HG02588 (cell line): ENCODE measurements around the gene MAGEH1.
"Not testable (repeated sequence)": the region's sequence is repeated elsewhere in the genome, so short reads cannot be mapped to it uniquely, and the experiment has no call there.

Experiments used
- ATAC-seq: cut with Tn5 transposase; IDR thresholded peaks from one replicate; pipeline ENCODE4 v1.9.1; 2021; ENCODE audit warnings: mild to moderate bottlenecking, moderate library complexity; ENCODE audit not compliant: unreplicated experiment

MAGEH1 gene

DNA sequence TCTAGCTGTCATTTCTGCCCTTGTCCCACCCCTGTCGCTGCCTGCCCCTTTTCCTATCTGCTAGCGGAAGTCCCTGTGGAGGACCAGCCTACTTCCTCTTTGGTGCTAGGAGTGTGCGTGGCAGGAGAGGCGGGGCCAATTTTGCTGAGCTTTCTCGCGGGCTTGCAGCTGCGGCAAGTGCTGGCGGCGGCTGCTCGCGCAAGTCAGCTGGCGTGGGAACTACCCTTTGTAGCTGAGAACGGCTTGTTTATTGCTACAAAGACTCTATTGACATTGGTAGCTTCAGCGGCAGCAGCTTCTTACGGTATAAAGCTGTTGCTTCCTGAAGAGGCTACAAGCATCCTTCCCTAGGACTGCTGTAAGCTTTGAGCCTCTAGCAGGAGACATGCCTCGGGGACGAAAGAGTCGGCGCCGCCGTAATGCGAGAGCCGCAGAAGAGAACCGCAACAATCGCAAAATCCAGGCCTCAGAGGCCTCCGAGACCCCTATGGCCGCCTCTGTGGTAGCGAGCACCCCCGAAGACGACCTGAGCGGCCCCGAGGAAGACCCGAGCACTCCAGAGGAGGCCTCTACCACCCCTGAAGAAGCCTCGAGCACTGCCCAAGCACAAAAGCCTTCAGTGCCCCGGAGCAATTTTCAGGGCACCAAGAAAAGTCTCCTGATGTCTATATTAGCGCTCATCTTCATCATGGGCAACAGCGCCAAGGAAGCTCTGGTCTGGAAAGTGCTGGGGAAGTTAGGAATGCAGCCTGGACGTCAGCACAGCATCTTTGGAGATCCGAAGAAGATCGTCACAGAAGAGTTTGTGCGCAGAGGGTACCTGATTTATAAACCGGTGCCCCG is at the start of gene MAGEH1:
TSS of gene MAGEH1 (plus strand) at position 138 of the 843 bp plus-strand sequence. CDS start at position 386, 248 bp downstream.
- peak; percentile 98 for ATAC-seq

GRCh38 chrX:55427079-55427478 is 24.8 kb upstream of the MAGEH1 start:
- not testable (repeated sequence) for ATAC-seq

- not testable (repeated sequence) for ATAC-seq
These were observed 8.5 kb upstream of the MAGEH1 start for GRCh38 chrX:55443468-55443867.

DNA sequence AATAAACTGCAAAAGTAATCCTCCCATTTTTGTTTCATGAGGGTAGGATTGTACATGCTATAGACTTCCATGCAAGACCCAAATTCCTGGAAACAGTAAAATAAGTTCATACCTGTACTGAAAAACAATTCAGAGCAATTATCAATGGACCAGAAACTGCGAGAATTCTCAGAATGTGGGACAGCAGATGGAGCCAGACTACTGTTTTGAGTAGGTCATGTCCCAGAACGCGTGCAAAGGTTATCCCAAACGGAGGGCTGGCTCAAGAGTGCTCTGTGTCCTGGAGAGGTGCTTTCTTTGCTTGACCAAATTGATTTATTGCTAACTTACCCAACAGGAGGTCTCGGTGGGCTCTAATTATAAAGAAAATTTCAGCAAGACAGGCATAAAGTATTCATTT is 1.7 kb upstream of the MAGEH1 start:
- ATAC-seq: no peak

GRCh38 chrX:55451141-55451540 is 786 bp upstream of the MAGEH1 start:
- no peak for ATAC-seq

- ATAC-seq: no peak
These were observed 319 bp upstream of the MAGEH1 start for GRCh38 chrX:55451626-55451989.

- ATAC-seq: peak; percentile 9
These were observed 852 bp downstream of the MAGEH1 start for GRCh38 chrX:55452833-55453124.

DNA sequence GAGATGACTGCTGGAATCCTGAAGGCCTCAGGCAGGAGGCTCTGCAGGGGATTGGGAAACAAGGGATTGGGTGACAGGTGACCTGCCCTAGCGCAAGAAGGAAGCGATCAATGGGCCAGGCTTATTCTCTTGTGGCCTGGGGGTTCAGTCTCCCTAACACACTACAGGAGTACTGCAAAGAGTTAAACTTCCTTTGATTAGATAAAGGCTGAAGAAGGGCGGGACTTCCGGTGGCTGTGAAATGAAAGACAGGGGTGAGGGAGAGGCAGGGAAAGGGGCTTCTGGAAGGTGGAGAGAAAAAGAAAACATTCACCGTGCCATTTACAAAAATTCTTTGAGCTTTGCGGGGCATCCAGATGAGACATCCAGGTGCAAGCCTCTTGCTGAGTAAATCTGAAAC is 3.8 kb downstream of the MAGEH1 start:
- not testable (repeated sequence) for ATAC-seq

- not testable (repeated sequence) for ATAC-seq
These were observed 7.5 kb downstream of the MAGEH1 start for GRCh38 chrX:55459426-55459825.

- ATAC-seq: not testable (repeated sequence)
These were observed 8.0 kb downstream of the MAGEH1 start for GRCh38 chrX:55459926-55460325.

DNA sequence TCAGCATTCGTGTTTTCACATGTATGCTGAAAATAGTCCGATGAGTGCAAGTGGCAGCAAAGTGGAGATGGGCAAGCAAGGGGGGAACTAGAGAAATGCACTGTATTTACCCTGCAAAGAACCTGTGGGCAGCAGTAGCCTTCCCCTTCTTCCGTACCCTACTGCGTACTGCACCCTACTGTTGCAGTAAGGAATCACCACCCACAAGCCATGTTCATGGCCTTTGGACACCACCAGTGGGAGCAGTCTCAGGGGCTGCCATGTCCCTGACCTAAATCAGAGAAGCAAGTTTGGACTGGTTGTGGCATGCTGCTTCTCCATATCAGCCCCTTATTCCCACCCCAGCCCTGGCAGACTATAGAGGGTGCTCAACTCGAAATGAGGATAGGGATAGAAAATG is 12.1 kb downstream of the MAGEH1 start:
- peak; percentile 55 for ATAC-seq

GRCh38 chrX:55465108-55465507 is 13.2 kb downstream of the MAGEH1 start:
- ATAC-seq: not testable (repeated sequence)

GRCh38 chrX:55465791-55466190 is 13.9 kb downstream of the MAGEH1 start:
- ATAC-seq: not testable (repeated sequence)

DNA sequence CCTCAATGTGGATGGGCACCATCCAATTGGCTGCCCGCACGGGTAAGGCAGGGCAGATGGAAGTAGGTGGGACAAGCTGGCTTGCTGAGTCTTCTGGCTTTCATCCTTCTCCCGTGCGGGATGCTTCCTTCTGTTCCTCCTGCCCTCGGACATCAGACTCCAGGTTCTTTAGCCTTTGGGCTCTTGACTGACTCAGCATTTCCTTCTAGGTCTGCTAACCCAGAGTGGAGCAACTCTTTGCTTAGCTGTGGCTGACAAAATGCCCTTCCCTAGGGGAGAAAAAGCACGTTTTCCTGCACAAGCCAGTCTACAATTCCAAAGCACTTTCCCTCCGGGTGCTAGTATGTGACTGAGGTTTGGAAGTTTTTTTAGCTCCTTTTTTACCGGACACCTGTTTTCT is 28.0 kb downstream of the MAGEH1 start:
- not testable (repeated sequence) for ATAC-seq

- no peak for ATAC-seq
These were observed 28.6 kb downstream of the MAGEH1 start for GRCh38 chrX:55480390-55481062.

GRCh38 chrX:55484948-55485347 is 33.0 kb downstream of the MAGEH1 start:
- no peak for ATAC-seq

GRCh38 chrX:55486736-55487135 is 34.8 kb downstream of the MAGEH1 start:
- ATAC-seq: no peak

GRCh38 chrX:55487143-55487542 is 35.2 kb downstream of the MAGEH1 start:
- ATAC-seq: no peak

GRCh38 chrX:55488006-55488592 is 36.2 kb downstream of the MAGEH1 start:
- peak; percentile 12 for ATAC-seq

- ATAC-seq: peak; percentile 59
These were observed 36.8 kb downstream of the MAGEH1 start for GRCh38 chrX:55488593-55489313.

GRCh38 chrX:55489314-55490009 is 37.5 kb downstream of the MAGEH1 start, which contains the start of gene USP51:
Gene USP51 (minus strand): TSS chrX:55489848. CDS start chrX:55488939, 909 bp downstream.
- peak; percentile 44 for ATAC-seq
